Cardiac muscle cell (in vitro differentiated cells and primary cell): ENCODE results near the gene INSIG1. TPM values are rescaled to one million over a fixed set of nuclear protein-coding genes. Genes with fewer than 3 reads are reported as not detected.

Experiments used
- DNase-seq, 2 donors: peaks; one replicate each; pipeline versions ENCODE4 v3.0.0 to v3.0.0-alpha.2; 2010 to 2017; ENCODE audit warnings: low read depth in 1 of 2, low spot score in 1 of 2
- H3K27ac ChIP-seq: fragments of 200-600 bp; sonication (generic); 2 replicates; pipeline ENCODE4 v1.5.1; 2016
- H3K27me3 ChIP-seq: fragments of 200-600 bp; sonication (generic); 2 replicates; pipeline ENCODE4 v1.6.0; 2016; ENCODE audit warnings: control low read depth
- H3K36me3 ChIP-seq: fragments of 200-600 bp; sonication (generic); 2 replicates; pipeline ENCODE4 v1.5.1; 2016; ENCODE audit warnings: control low read depth
- H3K4me1 ChIP-seq: fragments of 200-600 bp; sonication (generic); 2 replicates; pipeline ENCODE4 v1.8.1; 2017; ENCODE audit warnings: low read depth, mild to moderate bottlenecking, mixed run types
- H3K4me3 ChIP-seq: fragments of 200-600 bp; sonication (generic); 2 replicates; pipeline ENCODE4 v1.5.1; 2016; ENCODE audit warnings: mild to moderate bottlenecking
- H3K9me3 ChIP-seq: fragments of 200-600 bp; sonication (generic); 2 replicates; pipeline ENCODE4 v1.5.1; 2017; ENCODE audit warnings: low read depth, mild to moderate bottlenecking, control low read depth
- polyA plus RNA-seq: library from polyadenylated mRNA; unstranded; fragments of >200 nt; fragmentation: Nextera tagmentation; extraction: Ambion mirVana; gene quantifications from 2 replicates; pipeline ENCODE4 v1.2.1, GENCODE V29; 2016
- total RNA-seq: library from RNA; depleted of rRNA; stranded (reverse); fragments of >200 nt; gene quantifications from 2 replicates; pipeline ENCODE4 v1.2.3, GENCODE V29; 2016
- TF ChIP-seq, protein P1 (sequence below): IDR thresholded peaks from 2 replicates; pipeline ENCODE4 v1.5.1; 2012; ENCODE audit warnings: low read depth, mild to moderate bottlenecking, low read length

INSIG1 gene
- total and polyA plus RNA-seq, 2 experiments from 2014 or later: 76.3 to 103 TPM

DNA sequence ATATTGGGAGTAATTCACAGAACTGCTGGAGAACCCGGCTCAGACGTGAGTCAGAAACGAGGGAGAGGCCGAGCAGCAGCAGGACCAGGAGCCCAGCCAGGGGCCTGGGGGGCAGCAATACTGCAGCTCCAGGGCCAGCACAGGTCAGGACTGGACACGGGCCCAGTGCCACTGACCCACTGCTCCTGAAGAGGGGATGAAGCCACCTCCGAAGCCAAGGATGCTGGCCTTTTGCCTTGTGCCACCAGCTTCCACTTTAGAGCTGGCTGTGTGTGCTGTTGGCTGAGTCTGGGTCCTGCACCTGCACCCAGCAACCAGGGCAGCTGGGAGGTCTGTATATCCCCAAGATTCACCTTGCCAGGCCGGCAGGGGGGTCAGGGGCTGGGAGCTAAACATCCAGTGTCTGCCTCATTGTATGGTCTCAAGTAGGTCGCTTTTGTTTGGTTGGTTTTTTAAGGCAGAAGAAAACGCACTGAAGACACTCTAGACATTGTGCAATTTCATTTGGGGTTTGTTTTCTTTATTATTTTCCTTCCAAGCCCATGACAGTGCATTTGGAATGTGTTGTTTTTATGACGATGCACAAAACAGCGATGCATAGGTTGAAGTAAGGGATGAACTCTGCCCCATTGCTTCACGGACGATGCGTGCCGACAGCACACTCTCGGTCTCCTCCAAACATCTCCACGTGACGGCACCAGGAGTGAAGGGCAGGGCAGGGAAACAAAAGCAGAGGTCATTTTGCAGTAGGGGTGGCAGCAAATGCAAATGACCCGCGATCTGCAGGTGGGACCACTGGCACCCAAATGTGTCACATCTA is 27.7 kb upstream of the INSIG1 start:
- TF ChIP-seq, protein P1, sequence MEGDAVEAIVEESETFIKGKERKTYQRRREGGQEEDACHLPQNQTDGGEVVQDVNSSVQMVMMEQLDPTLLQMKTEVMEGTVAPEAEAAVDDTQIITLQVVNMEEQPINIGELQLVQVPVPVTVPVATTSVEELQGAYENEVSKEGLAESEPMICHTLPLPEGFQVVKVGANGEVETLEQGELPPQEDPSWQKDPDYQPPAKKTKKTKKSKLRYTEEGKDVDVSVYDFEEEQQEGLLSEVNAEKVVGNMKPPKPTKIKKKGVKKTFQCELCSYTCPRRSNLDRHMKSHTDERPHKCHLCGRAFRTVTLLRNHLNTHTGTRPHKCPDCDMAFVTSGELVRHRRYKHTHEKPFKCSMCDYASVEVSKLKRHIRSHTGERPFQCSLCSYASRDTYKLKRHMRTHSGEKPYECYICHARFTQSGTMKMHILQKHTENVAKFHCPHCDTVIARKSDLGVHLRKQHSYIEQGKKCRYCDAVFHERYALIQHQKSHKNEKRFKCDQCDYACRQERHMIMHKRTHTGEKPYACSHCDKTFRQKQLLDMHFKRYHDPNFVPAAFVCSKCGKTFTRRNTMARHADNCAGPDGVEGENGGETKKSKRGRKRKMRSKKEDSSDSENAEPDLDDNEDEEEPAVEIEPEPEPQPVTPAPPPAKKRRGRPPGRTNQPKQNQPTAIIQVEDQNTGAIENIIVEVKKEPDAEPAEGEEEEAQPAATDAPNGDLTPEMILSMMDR: no peak
- Histone ChIP-seq H3K9me3 (no peaks in the 10 kb centered on the region), H3K4me1 (no peaks in the 10 kb centered on the region), H3K27ac (no peak overlapping the region), H3K4me3 (no peak overlapping the region), H3K27me3 (no peaks in the 10 kb centered on the region), H3K36me3 (no peaks in the 10 kb centered on the region)
- DNase-seq: no peak

DNA sequence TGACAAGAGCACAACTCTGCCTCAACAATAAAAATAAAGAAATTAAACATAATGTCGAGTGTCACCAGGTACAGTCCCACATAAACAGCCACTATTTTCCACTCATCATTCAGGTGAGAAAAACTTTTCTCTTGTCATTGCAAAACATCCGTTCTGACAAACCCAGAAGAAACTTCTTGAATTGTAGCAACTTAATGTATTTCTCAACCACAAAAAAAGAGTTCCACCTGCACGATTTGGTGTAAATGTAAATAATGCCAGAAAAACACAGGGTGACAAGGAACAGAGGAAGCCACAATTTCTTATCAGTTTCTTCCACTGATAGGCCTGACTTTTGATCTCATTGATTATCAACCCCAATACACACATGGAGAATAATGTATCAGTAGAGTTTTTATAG is 26.8 kb upstream of the INSIG1 start:
- TF ChIP-seq, protein P1: no peak
- Histone ChIP-seq H3K27ac (no peak overlapping the region), H3K4me3 (no peak overlapping the region), H3K4me1 (no peaks in the 10 kb centered on the region), H3K9me3 (no peaks in the 10 kb centered on the region), H3K27me3 (no peaks in the 10 kb centered on the region), H3K36me3 (no peaks in the 10 kb centered on the region)
- DNase-seq: no peak

DNA sequence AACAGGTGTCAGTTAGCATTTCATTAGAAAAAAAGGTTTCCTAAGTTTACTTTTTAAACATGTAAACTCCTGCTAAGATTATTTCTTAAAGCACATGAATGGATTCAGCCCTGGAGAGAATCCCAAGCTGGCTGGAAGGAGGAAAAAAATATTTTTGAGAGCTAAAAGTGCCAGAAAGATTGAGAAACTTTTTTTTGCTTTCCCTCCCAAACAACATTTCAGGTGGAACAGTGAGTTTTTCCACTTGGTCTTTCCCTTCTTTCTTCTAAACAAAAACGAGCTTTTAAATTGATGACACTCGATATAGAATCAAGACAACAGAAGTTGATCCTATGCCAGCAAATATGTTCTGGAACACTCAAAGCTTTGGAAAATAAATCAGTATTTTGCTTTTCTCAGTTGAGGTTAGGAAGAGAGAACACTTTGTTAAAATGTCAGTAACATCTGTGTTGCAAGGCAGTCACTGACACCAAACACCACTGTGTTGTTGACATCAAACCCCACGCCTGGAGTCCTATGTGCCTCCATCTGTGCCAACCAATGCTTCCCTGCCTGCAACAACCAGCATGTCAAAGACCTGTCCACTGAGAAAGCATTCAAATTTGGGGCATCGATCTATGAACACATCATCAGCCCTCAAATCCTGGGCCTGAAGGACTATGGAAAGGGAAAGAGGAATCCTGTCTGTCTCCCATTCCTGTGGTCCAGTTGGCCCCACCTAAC is 22.9 kb upstream of the INSIG1 start:
- no peaks in the 10 kb centered on the region for H3K9me3 ChIP-seq
- no peak overlapping the region for H3K27ac ChIP-seq
- no peaks in the 10 kb centered on the region for H3K27me3 ChIP-seq
- H3K4me1 ChIP-seq: no peaks in the 10 kb centered on the region
- H3K4me3 ChIP-seq: no peak overlapping the region
- TF ChIP-seq, protein P1: no peak
- DNase-seq: no peak
- H3K36me3 ChIP-seq: no peaks in the 10 kb centered on the region

DNA sequence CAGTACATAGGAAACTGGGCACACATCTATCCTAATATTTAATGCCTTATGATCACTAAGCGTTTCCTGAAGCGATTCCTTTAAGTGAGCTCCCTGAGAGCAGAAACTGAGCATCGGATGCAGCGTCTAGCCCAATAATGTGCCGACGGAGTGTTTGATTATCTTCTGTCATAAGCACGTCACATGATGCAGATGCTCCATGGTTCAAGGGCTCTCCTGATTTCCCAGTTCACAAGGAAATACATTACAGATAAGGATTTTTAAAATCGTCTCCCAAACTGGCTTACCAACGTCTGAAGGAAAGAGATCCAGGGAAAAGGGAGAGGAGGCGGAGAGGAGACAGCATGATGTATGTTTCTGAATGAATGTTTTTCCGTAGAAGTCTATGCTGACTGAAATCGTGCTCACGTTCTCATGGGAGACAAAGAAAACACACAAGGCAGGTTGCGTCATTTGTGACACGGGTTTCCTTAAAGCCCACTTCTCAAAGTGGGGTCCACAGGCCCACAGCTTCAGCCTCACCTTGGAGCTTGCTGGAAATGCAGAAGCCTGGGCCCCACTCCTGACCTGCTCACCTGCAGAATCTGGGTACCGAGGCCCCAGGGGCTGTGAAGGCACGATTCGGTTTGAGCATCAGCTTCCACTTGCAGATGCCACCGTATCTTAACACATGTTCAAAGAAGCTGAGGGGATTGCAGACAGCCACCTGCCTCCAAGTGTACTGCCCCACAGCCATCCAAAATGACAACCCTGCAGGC is 21.5 kb upstream of the INSIG1 start:
- TF ChIP-seq, protein P1: no peak
- Histone ChIP-seq H3K27me3 (no peaks in the 10 kb centered on the region), H3K27ac (no peak overlapping the region), H3K36me3 (no peaks in the 10 kb centered on the region), H3K4me3 (no peak overlapping the region), H3K4me1 (no peaks in the 10 kb centered on the region), H3K9me3 (no peaks in the 10 kb centered on the region)
- DNase-seq: no peak

DNA sequence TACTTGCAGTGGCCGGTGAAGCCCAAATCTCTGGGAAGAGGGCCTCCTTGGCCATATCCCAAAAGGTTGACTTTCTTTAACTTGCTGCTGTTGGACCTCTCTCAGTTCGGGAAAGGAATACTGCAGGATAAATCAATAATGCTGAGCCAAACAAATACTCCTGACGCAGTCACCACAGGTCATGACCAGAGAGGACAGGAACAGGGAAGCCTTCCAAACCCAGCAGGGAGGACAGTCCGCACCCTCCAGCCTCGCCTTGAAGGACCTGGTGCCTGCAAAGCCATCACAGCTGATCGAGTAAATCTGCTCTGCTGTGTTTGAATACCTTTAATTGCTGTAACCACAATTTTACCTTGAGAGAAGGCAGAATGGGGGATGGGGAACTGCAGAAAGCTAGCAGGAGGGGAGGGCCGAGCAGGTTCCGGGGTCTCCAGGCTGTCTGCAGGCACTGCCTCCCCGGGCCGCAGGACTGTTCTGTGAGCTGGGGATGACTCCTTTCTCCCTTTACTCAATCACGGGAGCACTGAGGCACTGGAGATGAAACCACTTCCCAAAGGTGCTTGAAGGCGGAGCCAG is 20.8 kb upstream of the INSIG1 start:
- Histone ChIP-seq H3K4me1 (no peaks in the 10 kb centered on the region), H3K36me3 (no peaks in the 10 kb centered on the region), H3K27me3 (no peaks in the 10 kb centered on the region), H3K4me3 (no peak overlapping the region), H3K27ac (no peak overlapping the region), H3K9me3 (no peaks in the 10 kb centered on the region)
- TF ChIP-seq, protein P1: no peak
- DNase-seq: no peak
